OCI-LY3 (cell line): Measurements from ENCODE around the gene SENP1.

Source experiments
- H2AFZ ChIP-seq: fragments of 200-600, 300-600 bp; shearing (Covaris generic); 2 replicates; pipeline ENCODE4 v1.6.0; 2014; ENCODE audit warnings: antibody characterized with exemption, low read depth, low read length
- H3K27ac ChIP-seq: fragments of 200-600, 300-600 bp; sonication (generic); 2 replicates; pipeline ENCODE4 v1.5.1; 2014; ENCODE audit warnings: mild to moderate bottlenecking, low read length, moderate library complexity, mixed read lengths
- H3K27me3 ChIP-seq: fragments of 200-600, 300-600 bp; sonication (generic); 2 replicates; pipeline ENCODE4 v1.6.1; 2014; ENCODE audit warnings: low read depth, low read length, mixed read lengths
- H3K36me3 ChIP-seq: fragments of 200-600, 300-600 bp; sonication (generic); replicated peaks from 2 replicates; pipeline ENCODE3; 2014; ENCODE audit warnings: low read depth, low read length, mixed read lengths
- H3K4me1 ChIP-seq: fragments of 300-600, 200-600 bp; sonication (generic); 2 replicates; pipeline ENCODE4 v1.6.1; 2014; ENCODE audit warnings: low read length, mixed read lengths
- H3K4me2 ChIP-seq: fragments of 200-600, 300-600 bp; sonication (generic); 2 replicates; pipeline ENCODE4 v1.6.1; 2014; ENCODE audit warnings: low read length, mixed read lengths
- H3K4me3 ChIP-seq: fragments of 300-600, 200-600 bp; sonication (generic); 2 replicates; pipeline ENCODE4 v1.5.1; 2014; ENCODE audit warnings: antibody characterized with exemption, mild to moderate bottlenecking, low read length, moderate library complexity
- H3K79me2 ChIP-seq: fragments of 300-600, 200-600 bp; shearing (Covaris generic); 2 replicates; pipeline ENCODE4 v1.6.1; 2014; ENCODE audit warnings: mild to moderate bottlenecking, low read length, mixed read lengths
- H3K9ac ChIP-seq: fragments of 300-600, 200-600 bp; shearing (Covaris generic); 2 replicates; pipeline ENCODE4 v1.6.0; 2014; ENCODE audit warnings: mild to moderate bottlenecking, low read length, moderate library complexity
- H3K9me3 ChIP-seq: fragments of 200-600, 300-600 bp; shearing (Covaris generic); 2 replicates; pipeline ENCODE4 v1.6.1; 2014; ENCODE audit warnings: low read length, mixed read lengths; ENCODE audit not compliant: insufficient read depth
- H4K20me1 ChIP-seq: fragments of 200-600, 300-600 bp; sonication (generic); 2 replicates; pipeline ENCODE4 v1.6.1; 2016; ENCODE audit warnings: low read length, mixed read lengths; ENCODE audit not compliant: insufficient read depth
- CTCF ChIP-seq: fragments of 200-600, 300-600 bp; sonication (generic); IDR thresholded peaks from 2 replicates; pipeline ENCODE4 v1.5.1; 2014; ENCODE audit warnings: antibody characterized with exemption, low read length, low read depth
- EZH2phosphoT487 ChIP-seq: fragments of 200-600 bp; shearing (Covaris generic); IDR thresholded peaks from 2 replicates; pipeline ENCODE4 v1.6.1; 2018; ENCODE audit warnings: antibody characterized with exemption, mixed run types, low read depth

SENP1 gene

GRCh38 chr12:48071808-48072207, 34.1 kb downstream of the SENP1 start:
- Histone ChIP-seq H3K4me3 (no peak overlapping the region), H3K27me3 (no peaks in the 10 kb centered on the region), H2AFZ (no peak overlapping the region), H4K20me1 (no peaks in the 10 kb centered on the region), H3K9ac (no peak overlapping the region), H3K36me3 (peaks cover 29% of the 10 kb centered on the region), H3K9me3 (no peaks in the 10 kb centered on the region), H3K27ac (no peak overlapping the region), H3K4me1 (peaks cover 14% of the 10 kb centered on the region), H3K4me2 (no peak overlapping the region), H3K79me2 (no peaks in the 10 kb centered on the region)
- TF ChIP-seq EZH2phosphoT487 (no peak), CTCF (no peak)

- Histone ChIP-seq H3K36me3 (peaks cover 33% of the 10 kb centered on the region), H3K27ac (no peak overlapping the region), H3K4me1 (peaks cover 15% of the 10 kb centered on the region), H4K20me1 (no peaks in the 10 kb centered on the region), H3K4me2 (no peak overlapping the region), H3K9me3 (no peaks in the 10 kb centered on the region), H2AFZ (no peak overlapping the region), H3K79me2 (no peaks in the 10 kb centered on the region), H3K9ac (no peak overlapping the region), H3K4me3 (no peak overlapping the region), H3K27me3 (no peaks in the 10 kb centered on the region)
- no peak for TF ChIP-seq EZH2phosphoT487
- no peak for TF ChIP-seq CTCF
Observed at GRCh38 chr12:48070731-48071130, 35.1 kb downstream of the SENP1 start.

GRCh38 chr12:48070033-48070432, 35.8 kb downstream of the SENP1 start:
- Histone ChIP-seq H3K27ac (no peak overlapping the region), H3K4me3 (no peak overlapping the region), H3K27me3 (no peaks in the 10 kb centered on the region), H3K79me2 (no peaks in the 10 kb centered on the region), H3K9ac (no peak overlapping the region), H2AFZ (no peak overlapping the region), H3K9me3 (no peaks in the 10 kb centered on the region), H3K4me1 (peaks cover 15% of the 10 kb centered on the region), H3K4me2 (no peak overlapping the region), H4K20me1 (no peaks in the 10 kb centered on the region), H3K36me3 (peaks cover 39% of the 10 kb centered on the region)
- TF ChIP-seq EZH2phosphoT487, result no peak
- no peak for TF ChIP-seq CTCF

GRCh38 chr12:48069241-48069640, 36.6 kb downstream of the SENP1 start:
- H3K9me3 ChIP-seq, result no peaks in the 10 kb centered on the region
- no peak overlapping the region for H3K27ac ChIP-seq
- H3K4me3 ChIP-seq, result no peak overlapping the region
- no peak overlapping the region for H3K9ac ChIP-seq
- peaks cover 15% of the 10 kb centered on the region for H3K4me1 ChIP-seq
- peaks cover 39% of the 10 kb centered on the region for H3K36me3 ChIP-seq
- TF ChIP-seq EZH2phosphoT487, result no peak
- TF ChIP-seq CTCF, result no peak
- no peaks in the 10 kb centered on the region for H4K20me1 ChIP-seq
- H3K4me2 ChIP-seq, result no peak overlapping the region
- no peaks in the 10 kb centered on the region for H3K79me2 ChIP-seq
- H2AFZ ChIP-seq, result no peak overlapping the region
- H3K27me3 ChIP-seq, result no peaks in the 10 kb centered on the region
